H1 (cell line): Measurements from ENCODE around the gene DNAH1. TPM values are rescaled to one million over a fixed set of nuclear protein-coding genes. Genes with fewer than 3 reads are reported as not detected.

Experiments used
- BACH1 ChIP-seq: IDR thresholded peaks from 2 replicates; pipeline ENCODE4 v1.6.1; 2012; ENCODE audit warnings: low read length, improper control_type of control experiment
- CTBP2 ChIP-seq: IDR thresholded peaks from 2 replicates; pipeline ENCODE4 v1.7.0; 2011; ENCODE audit warnings: borderline replicate concordance, mild to moderate bottlenecking, moderate library complexity, mixed read lengths, low read length; ENCODE audit not compliant: insufficient read depth, insufficient read length
- NANOG ChIP-seq: IDR thresholded peaks from 2 replicates; pipeline ENCODE4 v1.6.1; 2011; ENCODE audit warnings: low read length, low read depth, mild to moderate bottlenecking, inconsistent platforms; ENCODE audit not compliant: insufficient read depth, poor library complexity, severe bottlenecking
- POLR2A ChIP-seq, 2 experiments: IDR thresholded peaks; 1 replicate in 1 of 2; 2 replicates in 1 of 2; pipeline ENCODE4 v1.6.1; 2011; ENCODE audit warnings: low read depth in 2 of 2, low read length in 2 of 2, mild to moderate bottlenecking in 2 of 2; ENCODE audit errors: control extremely low read depth in 1 of 2
- POLR2AphosphoS5 ChIP-seq: IDR thresholded peaks from 2 replicates; pipeline ENCODE4 v1.6.1; 2011; ENCODE audit warnings: low read depth, low read length
- RFX5 ChIP-seq: IDR thresholded peaks from 2 replicates; pipeline ENCODE4 v1.6.1; 2011; ENCODE audit warnings: low read depth, low read length, improper control_type of control experiment, borderline replicate concordance
- SAP30 ChIP-seq: fragments of 300-600 bp; sonication (generic); IDR thresholded peaks from 2 replicates; pipeline ENCODE4 v1.7.1; 2012; ENCODE audit warnings: low read length, moderate library complexity, mild to moderate bottlenecking, inconsistent platforms; ENCODE audit not compliant: insufficient read depth, insufficient replicate concordance
- SIN3A ChIP-seq, 2 experiments: IDR thresholded peaks in 1 of 2; conservative IDR thresholded peaks in 1 of 2; 2 replicates each; pipeline ENCODE4 v1.6.1; 2011 to 2012; ENCODE audit warnings: low read length in 2 of 2, improper control_type of control experiment in 1 of 2, low read depth in 1 of 2, mild to moderate bottlenecking in 1 of 2
- polyA plus RNA-seq, 7 experiments: library from polyadenylated mRNA; depleted of rRNA in 3 of 7; stranded (reverse) in 5 of 7; unstranded in 2 of 7; fragments of >200 nt in 5 of 7; fragments of 200-250 nt in 2 of 7; gene quantifications; 1 replicate in 5 of 7; 2 replicates in 1 of 7; 4 replicates in 1 of 7; pipeline versions ENCODE4 v1.2.1 to v1.2.3, GENCODE V29; 2011 to 2013; ENCODE audit warnings: missing spikeins in 2 of 7, mixed read lengths in 2 of 7
- total RNA-seq: library from RNA; stranded (reverse); fragmentation: NEBNext Ultra II Directional; extraction: Animal tissue kit (Norgen Biotek cat#: 25700); gene quantifications from 2 replicates; pipeline ENCODE4 v1.2.1, GENCODE V29; 2021

Gene DNAH1
- total and polyA plus RNA-seq, 2 of the 8 experiments (the other 6 are each of a cell fraction or from before 2014, with no cell fraction given): 1.0 to 1.5 TPM

GRCh38 chr3:52277071-52277964, 38.8 kb upstream of the DNAH1 start (continued):
- no peak for TF ChIP-seq RFX5
- TF ChIP-seq POLR2A (IDR thresholded peaks at IDR 0.05; ENCODE audit: control extremely low read depth in 1 of 2, low read depth in 2 of 2, low read length in 2 of 2): peak in 1 of 2 experiments; percentile 63; a peak in 2 of 3 replicates
- TF ChIP-seq CTBP2: no peak
- no peak; the same call in 1 of the 2 replicates for TF ChIP-seq POLR2AphosphoS5
- TF ChIP-seq SAP30: peak; percentile 75
- peak; percentile 83 to 90; a peak in 3 of 4 replicates for TF ChIP-seq SIN3A (conservative IDR thresholded peaks at IDR 0.05 in 1 of 2, IDR thresholded peaks at IDR 0.05 in 1 of 2; ENCODE audit: low read depth in 1 of 2, low read length in 2 of 2)
- no peak for TF ChIP-seq BACH1
- TF ChIP-seq NANOG: no peak
